Testis (tissue), 3 donors: ENCODE measurements around the gene MAP3K14. TPM values are rescaled to one million over a fixed set of nuclear protein-coding genes. Genes with fewer than 3 reads are reported as not detected.

Experiments used
- DNase-seq: peaks from one replicate; pipeline ENCODE4 v3.0.0-alpha.2; 2019
- H3K27ac ChIP-seq, 2 donors: fragments of 200-600 bp; sonication (generic); one replicate each; pipeline ENCODE4 v1.5.1; 2019
- H3K27me3 ChIP-seq: fragments of 200-600 bp; sonication (generic); one replicate; pipeline ENCODE4 v1.5.1; 2019
- H3K36me3 ChIP-seq: fragments of 200-600 bp; sonication (generic); one replicate; pipeline ENCODE4 v1.5.1; 2017; ENCODE audit warnings: low read depth; ENCODE audit errors: missing control alignments
- H3K4me1 ChIP-seq: fragments of 200-600 bp; sonication (generic); one replicate; pipeline ENCODE4 v1.5.1; 2019
- H3K4me3 ChIP-seq, 2 donors: fragments of 200-600 bp; sonication (generic); one replicate each; pipeline ENCODE4 v1.5.1; 2017 to 2019
- H3K9me3 ChIP-seq: fragments of 200-600 bp; sonication (generic); one replicate; pipeline ENCODE4 v1.5.1; 2017
- CTCF ChIP-seq, 3 experiments: fragments of 450-650 bp in 2 of 3; fragments of 200-600 bp in 1 of 3; sonication (generic) in 1 of 3; IDR thresholded peaks; one replicate each; pipeline ENCODE4 v1.5.1; 2016 to 2019; ENCODE audit warnings: antibody characterized with exemption in 3 of 3, mild to moderate bottlenecking in 2 of 3, moderate library complexity in 1 of 3
- POLR2A ChIP-seq: fragments of 450-650 bp; IDR thresholded peaks from one replicate; pipeline ENCODE4 v1.6.1; 2017; ENCODE audit warnings: antibody characterized with exemption, mild to moderate bottlenecking, moderate library complexity
- WGBS, 2 donors: methylation state at CpG; one replicate each; pipeline ENCODE4 v1.1.5; 2018; 5-methylcytosine and 5-hydroxymethylcytosine counted together
- intact Hi-C: fragments of 100-400 bp; cut with DNase I; formaldehyde crosslinking; loops from one replicate; pipeline ENCODE4 v1.15.1; 2023; ENCODE audit warnings: low total_unique reads
- polyA plus RNA-seq: library from polyadenylated mRNA; stranded (reverse); fragments of 350-450 nt; fragmentation: Illumina TruSeq; extraction: RNeasy Lipid Tissue Mini Kit (QIAGEN cat#74804); gene quantifications from one replicate; pipeline ENCODE4 v1.2.3, GENCODE V29; 2014; ENCODE audit warnings: low read depth, low replicate concordance; ENCODE audit not compliant: insufficient read depth
- total RNA-seq, 2 donors: library from RNA; depleted of rRNA; stranded (reverse); fragments of >200 nt; gene quantifications; one replicate each; pipeline ENCODE4 v1.2.3, GENCODE V29; 2016

MAP3K14 gene
- total and polyA plus RNA-seq, 3 donors from 2014 or later: 12.4 to 24.9 (median 14.6) TPM

GRCh38 chr17:45335721-45336120, 18.9 kb upstream of the MAP3K14 start:
- Histone ChIP-seq H3K9me3 (no peaks in the 10 kb centered on the region), H3K4me1 (peaks cover 36% of the 10 kb centered on the region), H3K4me3 (no peak overlapping the region), H3K27me3 (no peaks in the 10 kb centered on the region), H3K36me3 (no peaks in the 10 kb centered on the region), H3K27ac (no peak overlapping the region)
- TF ChIP-seq POLR2A: no peak
- intact Hi-C loops: no loop called here
- DNase-seq: no peak
- 90 to 96% methylated on average over 5 of the region's 5 CpGs for WGBS, 2 donors

GRCh38 chr17:45334701-45335677, 18.2 kb upstream of the MAP3K14 start:
- Histone ChIP-seq H3K9me3 (no peaks in the 10 kb centered on the region), H3K36me3 (no peaks in the 10 kb centered on the region), H3K27me3 (no peaks in the 10 kb centered on the region), H3K4me1 (peaks cover 36% of the 10 kb centered on the region), H3K27ac (no peak overlapping the region), H3K4me3 (no peak overlapping the region)
- DNase-seq: no peak
- TF ChIP-seq CTCF (IDR thresholded peaks at IDR 0.05) (no peak), POLR2A (no peak)
- intact Hi-C loops: no loop called here
- 93% methylated on average over 11 of the region's 11 CpGs for WGBS, 2 donors

- H3K9me3 ChIP-seq: no peaks in the 10 kb centered on the region
- H3K27ac ChIP-seq: no peak overlapping the region
- WGBS, 2 donors: 100% methylated on average over 1 of the region's 1 CpG
- TF ChIP-seq POLR2A (no peak), CTCF (IDR thresholded peaks at IDR 0.05) (no peak)
- no peaks in the 10 kb centered on the region for H3K36me3 ChIP-seq
- no peak for DNase-seq
- intact Hi-C loops: no loop called here
- H3K27me3 ChIP-seq: no peaks in the 10 kb centered on the region
- H3K4me1 ChIP-seq: peaks cover 36% of the 10 kb centered on the region
- H3K4me3 ChIP-seq: no peak overlapping the region
Measured at GRCh38 chr17:45334231-45334630, 17.4 kb upstream of the MAP3K14 start.

GRCh38 chr17:45333702-45334092, 16.9 kb upstream of the MAP3K14 start:
- no peak overlapping the region for H3K27ac ChIP-seq
- H3K36me3 ChIP-seq: no peaks in the 10 kb centered on the region
- no peaks in the 10 kb centered on the region for H3K9me3 ChIP-seq
- no peak for DNase-seq
- intact Hi-C loops: no loop called here
- no peak for TF ChIP-seq POLR2A
- H3K4me3 ChIP-seq: no peak overlapping the region
- 83 to 91% methylated on average over 4 of the region's 4 CpGs for WGBS, 2 donors
- H3K27me3 ChIP-seq: no peaks in the 10 kb centered on the region
- peaks cover 36% of the 10 kb centered on the region for H3K4me1 ChIP-seq

- no peak overlapping the region for H3K4me3 ChIP-seq
- TF ChIP-seq CTCF (IDR thresholded peaks at IDR 0.05) (no peak), POLR2A (no peak)
- no peak overlapping the region for H3K27ac ChIP-seq
- H3K27me3 ChIP-seq: no peaks in the 10 kb centered on the region
- peaks cover 31% of the 10 kb centered on the region for H3K4me1 ChIP-seq
- WGBS, 2 donors: 40 to 54% methylated on average over 4 of the region's 4 CpGs
- H3K9me3 ChIP-seq: no peaks in the 10 kb centered on the region
- no peaks in the 10 kb centered on the region for H3K36me3 ChIP-seq
- intact Hi-C loops: no loop called here
- no peak for DNase-seq
Measured at GRCh38 chr17:45332989-45333701, 16.3 kb upstream of the MAP3K14 start.
